Endometrium (tissue), 2 donors: ENCODE measurements around the gene TSHZ1.
A peak's percentile ranks its signal among the peaks of the same experiment; 100 is the strongest.
"Not testable (repeated sequence)": the region's sequence is repeated elsewhere in the genome, so short reads cannot be mapped to it uniquely, and the experiment has no call there.

Experiments
- FAIRE-seq: peaks from 2 replicates; lab custom pipeline; 2012; peaks lifted over from hg19 to GRCh38; lab: Jason Lieb, UNC
- donor health status: control.
- donor health status: control.

Gene TSHZ1

DNA sequence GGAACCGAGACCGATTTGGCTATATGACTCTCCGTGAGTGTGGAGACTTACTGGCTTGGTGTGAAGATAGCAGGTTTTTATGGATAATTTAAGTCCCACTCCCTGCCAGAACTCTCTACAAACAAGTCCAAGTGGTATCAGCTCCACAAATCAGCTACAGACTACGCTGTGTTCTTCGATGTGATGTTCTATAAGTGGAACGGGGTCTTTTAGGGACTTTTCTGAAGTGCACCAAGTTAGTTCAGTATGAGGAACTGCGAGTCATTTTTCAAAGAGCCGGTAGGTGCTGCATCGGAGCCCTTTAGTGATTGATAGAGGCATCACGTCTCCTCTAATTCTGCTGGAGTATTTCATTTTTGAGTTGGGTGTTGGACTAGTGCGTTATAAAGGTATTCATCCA, 107.1 kb downstream of the TSHZ1 start:
- no peak for FAIRE-seq

DNA sequence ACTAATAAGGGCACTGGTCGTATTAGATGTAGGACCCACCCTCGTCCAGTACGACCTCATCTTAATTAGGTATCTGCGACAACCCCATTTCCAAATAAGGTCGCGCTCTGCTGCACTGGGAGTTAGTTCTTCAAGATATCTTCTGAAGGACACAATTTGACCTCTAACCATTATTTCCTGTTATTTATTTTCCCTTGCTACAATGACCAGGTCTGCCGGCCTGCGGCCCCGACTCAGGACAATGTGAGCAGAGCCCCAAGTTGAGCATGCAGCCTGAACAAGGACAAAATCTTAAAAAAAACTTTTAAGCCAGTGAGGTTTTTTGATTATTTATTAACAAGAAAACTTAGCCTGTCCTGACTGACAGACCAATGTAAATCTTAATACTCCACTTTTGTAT, 109.3 kb downstream of the TSHZ1 start:
- no peak for FAIRE-seq

DNA sequence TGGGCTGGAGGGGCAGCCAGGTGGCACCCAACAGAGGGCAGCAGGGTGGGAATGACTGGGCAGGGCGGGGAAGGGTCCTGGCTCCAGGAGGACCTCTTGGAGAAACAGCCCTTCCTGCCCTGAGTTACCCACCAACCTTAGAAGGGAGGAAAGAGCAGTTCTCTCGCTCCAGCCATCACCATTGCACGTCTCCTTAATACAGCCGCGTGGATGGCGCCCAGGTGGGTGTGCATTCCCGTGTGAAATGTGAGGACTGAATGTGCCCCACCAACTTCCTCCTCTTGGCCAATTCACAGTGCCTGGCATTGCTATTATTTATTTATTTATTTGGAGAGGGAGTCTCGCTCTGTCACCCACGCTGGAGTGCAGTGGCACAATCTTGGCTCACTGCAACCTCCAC, 109.9 kb downstream of the TSHZ1 start:
- no peak for FAIRE-seq

DNA sequence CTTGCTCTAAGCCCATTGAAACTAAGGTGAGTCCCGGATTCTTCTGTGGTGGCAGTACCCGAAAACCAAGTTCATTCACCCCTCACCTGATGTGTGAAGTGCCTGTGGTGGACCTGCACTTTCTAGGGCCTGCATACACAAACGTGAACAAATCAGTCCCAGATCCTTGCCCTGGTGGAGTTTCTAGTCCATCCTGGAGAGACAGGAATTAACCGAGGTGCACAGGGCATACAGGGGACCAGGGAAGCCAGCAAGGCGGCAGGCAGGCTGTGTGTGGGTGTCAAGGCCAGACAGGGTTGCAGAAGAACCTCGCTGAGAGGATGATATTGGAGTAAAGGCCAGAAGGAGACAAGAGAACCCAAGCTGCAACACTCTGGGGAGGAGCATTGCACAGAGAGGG, 110.8 kb downstream of the TSHZ1 start:
- no peak for FAIRE-seq

DNA sequence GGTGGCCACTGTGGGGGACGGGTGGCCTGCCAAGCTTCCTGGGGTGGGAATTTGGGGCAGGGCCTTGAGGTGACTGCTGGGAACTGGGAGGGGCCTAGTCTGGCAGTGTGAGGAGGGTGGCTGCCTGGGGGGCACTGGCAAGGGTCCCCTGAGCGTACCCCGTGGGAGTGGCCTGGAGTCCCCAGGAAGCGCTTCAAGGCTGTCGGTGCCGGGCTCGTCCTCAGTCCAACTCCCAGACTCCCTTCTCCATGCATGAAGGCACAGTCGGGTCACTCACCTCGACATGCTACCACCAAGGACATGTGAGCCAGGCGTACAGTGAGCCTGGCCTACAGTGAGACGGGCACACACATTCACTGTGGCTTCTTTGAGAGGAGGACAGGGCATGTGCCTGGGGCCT, 111.6 kb downstream of the TSHZ1 start:
- no peak for FAIRE-seq

DNA sequence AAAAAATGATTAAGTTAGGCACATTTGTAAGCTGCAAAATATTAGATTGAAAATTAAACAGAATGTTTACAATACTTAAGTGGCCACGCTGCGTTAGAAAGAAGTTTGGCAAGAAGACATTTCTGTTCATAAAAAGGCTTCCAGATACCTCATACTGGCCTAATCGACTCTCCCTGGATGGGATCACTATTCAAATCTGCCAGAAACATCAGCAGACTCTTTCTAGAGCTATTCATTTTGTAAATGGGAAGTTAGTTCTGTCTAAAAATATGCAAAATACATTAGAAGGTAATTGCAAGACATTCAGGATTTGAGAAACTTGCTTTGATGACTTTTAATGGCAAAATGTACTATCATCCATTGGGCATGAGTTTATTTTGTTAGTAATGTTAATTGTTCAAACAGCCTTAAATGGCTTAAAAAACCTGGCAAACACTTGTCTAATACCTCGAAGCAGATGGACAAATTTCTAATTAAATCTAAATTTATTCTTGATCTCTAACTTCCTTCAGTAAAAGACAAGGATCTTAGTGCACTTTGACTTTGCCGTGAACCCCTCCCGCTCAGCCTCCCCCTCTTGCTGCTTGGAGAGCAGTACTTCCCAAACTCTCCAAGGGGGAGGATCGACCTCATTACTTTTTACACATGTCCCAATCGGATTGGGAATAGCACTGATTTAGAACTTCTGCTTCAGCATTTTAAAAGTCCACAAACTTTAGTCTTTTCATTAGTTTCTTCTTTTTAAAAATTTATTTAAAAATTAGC, 113.4 kb downstream of the TSHZ1 start:
- peak; percentile 21 for FAIRE-seq

DNA sequence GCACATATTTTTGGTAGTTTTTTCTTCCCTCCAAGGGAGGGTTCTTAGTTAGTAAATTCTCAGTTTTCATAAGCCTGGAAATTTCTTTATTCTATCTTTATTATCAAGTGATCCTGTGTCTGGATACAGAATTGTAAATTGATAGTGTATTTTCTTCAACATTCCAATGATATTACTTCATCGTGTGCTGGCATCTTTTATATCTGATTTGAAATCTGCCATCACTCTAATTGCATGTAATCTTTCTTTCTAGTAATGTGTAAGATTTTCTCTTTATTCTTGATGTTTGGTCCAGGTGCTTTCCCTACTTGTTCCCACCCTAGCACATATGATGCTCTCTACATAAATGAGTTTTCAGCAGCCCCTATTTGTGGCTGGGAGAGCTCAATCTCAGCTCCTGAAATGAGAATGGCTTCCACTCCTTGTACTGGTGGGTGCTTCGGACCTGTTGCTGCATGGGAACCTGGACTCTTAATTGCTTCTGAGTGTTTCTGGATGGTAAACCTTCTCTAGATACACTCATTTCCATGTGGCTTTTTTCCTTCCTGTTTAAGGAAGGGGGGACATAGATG, 114.2 kb downstream of the TSHZ1 start:
- no peak for FAIRE-seq

DNA sequence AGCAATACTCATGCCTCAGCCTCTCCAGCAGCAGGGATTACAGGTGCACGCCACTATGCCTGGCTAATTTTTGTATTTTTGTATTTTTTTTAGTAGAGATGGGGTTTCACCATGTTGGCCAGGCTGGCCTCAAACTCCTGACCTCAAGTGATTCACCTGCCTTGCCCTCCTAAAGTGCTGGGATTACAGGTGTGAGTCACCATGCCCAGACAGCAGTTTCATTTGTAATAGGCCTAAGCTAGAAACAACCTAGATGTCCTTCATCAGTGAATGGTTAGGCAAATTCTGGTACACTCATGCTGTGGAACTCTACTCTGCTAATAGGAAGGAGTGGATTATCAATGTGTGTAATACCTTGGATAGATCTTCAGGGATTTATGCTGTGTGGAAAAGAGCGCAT, 119.2 kb downstream of the TSHZ1 start:
- not testable (repeated sequence) for FAIRE-seq

DNA sequence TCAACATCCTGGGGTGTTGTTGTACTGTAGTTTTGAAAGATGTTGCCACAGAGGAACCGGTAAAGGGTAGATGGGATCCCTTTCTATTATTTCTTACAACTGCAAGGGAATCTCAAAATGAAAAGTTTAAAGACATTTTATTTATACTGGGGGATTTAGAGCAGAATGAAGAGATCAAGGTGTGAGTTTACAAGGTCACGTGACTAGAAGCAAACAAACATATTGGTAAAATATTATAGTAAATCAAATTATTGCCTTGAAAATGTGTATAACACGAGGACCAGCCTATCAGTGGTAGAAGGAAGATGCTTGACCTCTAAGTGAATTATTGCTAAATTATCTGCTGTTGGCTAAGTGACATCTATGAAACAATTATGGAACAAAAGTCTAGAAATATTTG, 119.7 kb downstream of the TSHZ1 start:
- FAIRE-seq = no peak

DNA sequence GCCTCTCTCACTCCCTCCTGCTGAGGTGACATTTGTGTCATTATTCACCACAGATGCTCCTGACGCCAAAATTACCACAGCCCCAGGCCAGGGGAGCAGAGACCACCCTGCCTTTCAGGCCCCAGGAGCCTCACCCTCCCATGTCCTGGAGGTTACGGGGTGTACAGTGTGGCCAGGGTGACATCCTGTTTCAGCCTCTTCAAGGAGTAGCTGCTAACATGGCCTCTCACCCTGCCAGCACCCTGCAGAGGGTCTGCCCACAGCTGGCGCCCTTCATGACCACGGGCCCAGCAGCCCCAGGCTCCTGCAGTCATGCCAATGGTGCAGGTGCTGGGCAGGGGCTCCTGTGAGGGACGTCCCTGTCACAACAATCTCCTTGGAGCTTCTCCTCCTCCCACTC, 124.3 kb downstream of the TSHZ1 start:
- FAIRE-seq = no peak

DNA sequence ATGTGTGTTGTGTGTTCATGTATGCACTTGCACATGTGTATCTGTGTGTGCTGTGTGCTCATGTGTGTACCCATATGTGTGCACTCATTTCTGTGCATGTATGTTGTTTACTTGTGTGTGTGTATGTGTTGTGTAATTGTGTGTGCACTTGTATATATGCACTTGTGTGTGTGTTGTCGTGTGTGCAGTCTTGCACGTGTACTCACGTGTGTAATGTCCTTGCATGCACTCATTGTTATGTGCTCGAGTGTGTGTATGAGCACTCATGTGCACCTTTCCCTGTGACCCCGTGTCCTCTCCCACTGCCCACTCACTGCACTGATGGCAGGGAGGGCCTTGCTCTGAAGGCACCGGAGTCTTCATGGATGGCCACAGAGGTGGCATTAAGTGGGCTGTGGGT, 124.9 kb downstream of the TSHZ1 start:
- no peak for FAIRE-seq

DNA sequence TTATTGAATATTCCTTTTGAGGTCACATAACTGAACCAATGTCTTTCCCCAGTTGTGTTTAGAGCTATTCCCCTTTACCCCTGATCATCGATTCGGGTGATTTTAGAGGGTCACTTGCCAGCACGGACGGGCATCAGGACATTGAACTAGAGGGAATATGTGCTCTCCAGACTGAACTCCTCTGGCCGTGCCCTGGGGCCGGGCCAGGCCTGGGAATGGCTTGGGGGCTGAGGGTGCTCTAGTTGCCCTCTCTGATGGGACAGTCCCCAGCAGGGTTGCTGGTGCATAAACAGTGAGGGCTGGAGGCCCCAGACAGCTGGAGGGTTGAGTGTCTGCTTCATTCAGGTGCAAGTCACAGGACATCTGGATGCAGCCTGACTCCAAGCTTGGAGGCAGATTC, 126.2 kb downstream of the TSHZ1 start:
- no peak for FAIRE-seq

DNA sequence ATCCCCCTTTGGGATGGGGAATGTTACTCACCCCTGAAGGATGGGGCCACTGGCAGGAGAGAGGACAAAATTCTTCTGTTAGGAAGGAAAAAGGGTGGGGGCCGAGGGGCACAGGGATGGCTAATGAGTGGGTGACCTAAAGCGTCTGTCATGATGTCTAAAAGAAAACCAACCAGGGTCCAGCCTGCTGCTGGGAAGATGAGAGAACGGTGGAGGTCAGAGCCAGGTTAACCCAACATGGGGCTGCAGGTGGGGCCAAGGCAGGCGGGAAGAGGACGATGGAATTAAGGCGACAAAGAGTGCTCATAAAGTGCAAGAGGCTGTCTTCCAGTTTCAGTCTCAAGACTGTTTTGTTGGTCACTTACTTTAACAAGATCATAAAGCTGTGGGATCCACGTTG, 126.8 kb downstream of the TSHZ1 start:
- FAIRE-seq = no peak

DNA sequence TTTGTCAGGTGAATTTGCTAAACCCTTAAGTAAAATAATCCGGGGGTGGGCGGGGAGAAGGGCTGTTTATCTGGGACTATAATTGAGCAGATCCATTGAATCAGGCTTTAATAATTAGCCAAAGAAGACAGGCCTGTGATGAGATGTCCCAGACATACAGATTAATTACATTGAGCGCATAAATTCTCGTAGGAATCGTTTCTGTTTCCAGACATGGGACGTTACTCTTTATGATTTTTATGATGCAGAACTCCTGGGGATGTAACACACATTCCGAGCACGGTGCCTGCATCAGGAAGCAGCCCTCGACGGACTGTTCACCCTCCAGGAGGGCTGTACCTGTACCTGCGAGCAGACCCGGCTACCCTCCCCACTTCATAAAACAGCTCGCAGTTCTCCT, 128.0 kb downstream of the TSHZ1 start:
- no peak for FAIRE-seq
